HEK293 (cell line): ENCODE data around the gene ANKRD40.

Experiments used
- CTCF ChIA-PET: fragments of 350-600 bp; formaldehyde crosslinking; extraction: SDS; loops from one replicate; lab custom pipeline; 2021; ENCODE audit warnings: antibody characterized with exemption; lab: Yijun Ruan, JAX
- POLR2A ChIA-PET: fragments of 300-600 bp; formaldehyde crosslinking; extraction: SDS; loops from one replicate; lab custom pipeline; 2020; ENCODE audit warnings: antibody characterized with exemption, inconsistent platforms; lab: Yijun Ruan, JAX
- H3K27ac ChIP-seq: fragments of 200-500 bp; sonication (Bioruptor generic); 2 replicates; pipeline ENCODE4 v1.5.1; 2014; ENCODE audit warnings: low read depth, low read length, control low read depth, inconsistent platforms; ENCODE audit errors: extremely low read depth
- H3K36me3 ChIP-seq, 2 experiments: fragments of 200-500 bp in 1 of 2; sonication (Bioruptor generic) in 1 of 2; 1 replicate in 1 of 2; 2 replicates in 1 of 2; pipeline ENCODE4 v1.5.1; 2014 to 2017; ENCODE audit warnings: inconsistent platforms in 2 of 2, low read length in 2 of 2; ENCODE audit not compliant: control insufficient read depth in 2 of 2, insufficient read depth in 1 of 2
- H3K4me1 ChIP-seq: fragments of 200-500 bp; sonication (Bioruptor generic); 2 replicates; pipeline ENCODE4 v1.5.1; 2014; ENCODE audit warnings: mild to moderate bottlenecking, low read length, inconsistent platforms; ENCODE audit not compliant: control insufficient read depth, insufficient read depth
- H3K4me3 ChIP-seq: 2 replicates; pipeline ENCODE4 v1.5.1; 2011; ENCODE audit warnings: low read depth, mild to moderate bottlenecking, control low read depth, low read length, moderate library complexity
- H3K9me3 ChIP-seq: fragments of 200-500 bp; sonication (Bioruptor generic); 2 replicates; pipeline ENCODE4 v1.5.1; 2014; ENCODE audit warnings: low read depth, low read length, inconsistent platforms; ENCODE audit not compliant: control insufficient read depth, insufficient read depth
- FEZF1 ChIP-seq: fragments of 450-650 bp; formaldehyde crosslinking; IDR thresholded peaks from 2 replicates; pipeline ENCODE4 v1.5.1; 2016; ENCODE audit warnings: missing biosample characterization, missing genetic modification characterization
- GLI2 ChIP-seq: fragments of 450-650 bp; formaldehyde crosslinking; IDR thresholded peaks from 2 replicates; pipeline ENCODE4; 2017; ENCODE audit warnings: missing biosample characterization, missing genetic modification characterization, low read depth, borderline replicate concordance
- GLIS1 ChIP-seq: fragments of 450-650 bp; formaldehyde crosslinking; IDR thresholded peaks from 2 replicates; pipeline ENCODE4 v1.5.1; 2016; ENCODE audit warnings: missing biosample characterization, missing genetic modification characterization
- KLF9 ChIP-seq: fragments of 450-650 bp; formaldehyde crosslinking; IDR thresholded peaks from 2 replicates; pipeline ENCODE4 v1.5.1; 2016; ENCODE audit warnings: missing biosample characterization, missing genetic modification characterization, low read depth
- WT1 ChIP-seq: fragments of 450-650 bp; formaldehyde crosslinking; IDR thresholded peaks from 2 replicates; pipeline ENCODE4 v1.5.1; 2016; ENCODE audit warnings: missing biosample characterization, missing genetic modification characterization
- YY2 ChIP-seq: fragments of 450-650 bp; formaldehyde crosslinking; IDR thresholded peaks from 2 replicates; pipeline ENCODE4 v1.5.1; 2016; ENCODE audit warnings: missing biosample characterization, missing genetic modification characterization
- ZFHX2 ChIP-seq: fragments of 450-650 bp; formaldehyde crosslinking; conservative IDR thresholded peaks from 2 replicates; pipeline ENCODE4 v1.5.1; 2016; ENCODE audit warnings: missing biosample characterization, missing genetic modification characterization
- ZFP37 ChIP-seq: fragments of 450-650 bp; formaldehyde crosslinking; IDR thresholded peaks from 2 replicates; pipeline ENCODE4 v1.5.1; 2016; ENCODE audit warnings: missing biosample characterization, missing genetic modification characterization
- ZNF140 ChIP-seq: fragments of 450-650 bp; formaldehyde crosslinking; IDR thresholded peaks from 2 replicates; pipeline ENCODE4 v1.5.1; 2016; ENCODE audit warnings: missing biosample characterization, missing genetic modification characterization
- ZNF175 ChIP-seq: fragments of 450-650 bp; formaldehyde crosslinking; IDR thresholded peaks from 2 replicates; pipeline ENCODE4 v1.5.1; 2016; ENCODE audit warnings: missing biosample characterization, missing genetic modification characterization
- ZNF223 ChIP-seq: fragments of 450-650 bp; formaldehyde crosslinking; IDR thresholded peaks from 2 replicates; pipeline ENCODE4 v1.5.1; 2016; ENCODE audit warnings: missing biosample characterization, missing genetic modification characterization
- ZNF24 ChIP-seq: fragments of 450-650 bp; formaldehyde crosslinking; IDR thresholded peaks from 2 replicates; pipeline ENCODE4 v1.5.1; 2016; ENCODE audit warnings: missing biosample characterization, missing genetic modification characterization
- ZNF350 ChIP-seq: fragments of 450-650 bp; formaldehyde crosslinking; IDR thresholded peaks from 2 replicates; pipeline ENCODE4 v1.5.0; 2017; ENCODE audit warnings: missing biosample characterization, mild to moderate bottlenecking, missing genetic modification characterization
- ZNF354C ChIP-seq: fragments of 450-650 bp; formaldehyde crosslinking; IDR thresholded peaks from 2 replicates; pipeline ENCODE4 v1.5.1; 2016; ENCODE audit warnings: missing biosample characterization, missing genetic modification characterization, low read depth, borderline replicate concordance
- ZNF37A ChIP-seq: fragments of 450-650 bp; IDR thresholded peaks from 2 replicates; pipeline ENCODE4 v1.5.1; 2018; ENCODE audit warnings: missing biosample characterization, missing genetic modification characterization
- ZNF548 ChIP-seq: fragments of 450-650 bp; formaldehyde crosslinking; IDR thresholded peaks from 2 replicates; pipeline ENCODE4 v1.5.1; 2016; ENCODE audit warnings: missing biosample characterization, missing genetic modification characterization
- ZNF561 ChIP-seq: fragments of 450-650 bp; IDR thresholded peaks from 2 replicates; pipeline ENCODE4 v1.5.1; 2018; ENCODE audit warnings: missing biosample characterization, missing genetic modification characterization, borderline replicate concordance
- ZNF585B ChIP-seq: fragments of 450-650 bp; formaldehyde crosslinking; IDR thresholded peaks from 2 replicates; pipeline ENCODE4 v1.5.1; 2016; ENCODE audit warnings: missing biosample characterization, missing genetic modification characterization
- ZNF629 ChIP-seq: fragments of 450-650 bp; formaldehyde crosslinking; IDR thresholded peaks from 2 replicates; pipeline ENCODE4 v1.5.1; 2017; ENCODE audit warnings: missing biosample characterization, missing genetic modification characterization
- ZNF670 ChIP-seq: fragments of 450-650 bp; formaldehyde crosslinking; IDR thresholded peaks from 2 replicates; pipeline ENCODE4 v1.5.1; 2016; ENCODE audit warnings: missing biosample characterization, missing genetic modification characterization, low read depth
- ZNF677 ChIP-seq: fragments of 450-650 bp; IDR thresholded peaks from 2 replicates; pipeline ENCODE4 v1.5.0; 2018; ENCODE audit warnings: missing biosample characterization, mild to moderate bottlenecking, missing genetic modification characterization, moderate library complexity
- ZNF747 ChIP-seq: fragments of 450-650 bp; formaldehyde crosslinking; IDR thresholded peaks from 2 replicates; pipeline ENCODE4 v1.5.1; 2016; ENCODE audit warnings: missing biosample characterization, missing genetic modification characterization
- TF ChIP-seq, protein P1 (sequence below): fragments of 450-650 bp; formaldehyde crosslinking; IDR thresholded peaks from 2 replicates; pipeline ENCODE4 v1.5.1; 2016; ENCODE audit warnings: missing biosample characterization, missing genetic modification characterization
- TF ChIP-seq, protein P2 (sequence below): fragments of 450-650 bp; formaldehyde crosslinking; IDR thresholded peaks from 2 replicates; pipeline ENCODE4 v1.5.1; 2016; ENCODE audit warnings: missing biosample characterization, missing genetic modification characterization
- TF ChIP-seq, protein P3 (sequence below): fragments of 450-650 bp; formaldehyde crosslinking; IDR thresholded peaks from 2 replicates; pipeline ENCODE4; 2016; ENCODE audit warnings: missing biosample characterization, missing genetic modification characterization
- TF ChIP-seq, protein P4 (sequence below): fragments of 450-650 bp; formaldehyde crosslinking; IDR thresholded peaks from 2 replicates; pipeline ENCODE4 v1.5.1; 2016; ENCODE audit warnings: missing biosample characterization, missing genetic modification characterization

Gene ANKRD40

DNA sequence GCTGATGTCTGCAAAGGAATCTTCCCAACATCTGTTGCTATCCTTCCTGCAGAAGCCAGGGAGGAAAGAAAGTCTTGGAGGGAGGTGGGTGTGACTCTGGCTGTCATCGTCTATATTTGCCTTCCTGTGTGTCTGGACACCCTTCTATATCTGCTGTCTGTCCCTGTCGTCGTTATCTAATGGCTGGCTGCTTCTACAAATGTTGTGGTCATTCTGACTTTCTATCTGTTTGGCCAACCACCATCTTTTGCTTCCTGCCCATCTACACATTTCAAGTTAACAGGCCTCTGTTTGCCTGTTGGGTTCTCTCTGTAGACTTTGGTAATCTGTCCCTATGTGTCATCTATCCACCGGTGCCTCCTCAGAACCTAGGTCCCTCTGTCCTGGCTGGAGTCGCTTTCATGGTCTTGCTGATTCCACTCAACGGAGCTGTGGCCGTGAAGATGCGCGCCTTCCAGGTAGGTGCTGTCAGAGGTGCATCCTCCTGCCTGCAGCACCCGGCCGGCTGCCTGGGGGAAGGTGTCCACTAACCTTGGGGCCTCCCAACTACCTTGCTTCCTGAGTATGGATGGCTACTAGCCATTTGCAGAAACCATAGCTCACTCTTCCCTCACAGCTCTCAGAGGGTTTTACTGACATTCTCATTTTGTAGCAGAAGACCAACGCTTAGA is 42.8 kb downstream of the ANKRD40 start:
- H3K36me3 ChIP-seq = no peaks in the 10 kb centered on the region
- no peak for TF ChIP-seq ZNF548 (tag by site-specific recombination)
- TF ChIP-seq KLF9 (tag by site-specific recombination) = 0 out of 2 replicates have a peak, but pooled peaks have one; percentile 14
- no peak for TF ChIP-seq ZFHX2 (tag by site-specific recombination)
- TF ChIP-seq ZNF677 = no peak
- no peak for TF ChIP-seq ZNF561
- CTCF ChIA-PET = interaction anchor here (0.6 to 0.7 kb wide), 2 partner anchors 27 to 863 kb away, joined by 3 read pairs; no protein-coding TSS in a partner anchor
- no peaks in the 10 kb centered on the region for H3K9me3 ChIP-seq
- POLR2A ChIA-PET = interaction anchor here (0.6 kb wide), 2 partner anchors 19 to 290 kb away, joined by 3 to 5 read pairs; no protein-coding TSS in a partner anchor
- H3K4me3 ChIP-seq = no peak overlapping the region
- no peak overlapping the region for H3K27ac ChIP-seq
- H3K4me1 ChIP-seq = no peaks in the 10 kb centered on the region; the same call in 1 of the 2 replicates

DNA sequence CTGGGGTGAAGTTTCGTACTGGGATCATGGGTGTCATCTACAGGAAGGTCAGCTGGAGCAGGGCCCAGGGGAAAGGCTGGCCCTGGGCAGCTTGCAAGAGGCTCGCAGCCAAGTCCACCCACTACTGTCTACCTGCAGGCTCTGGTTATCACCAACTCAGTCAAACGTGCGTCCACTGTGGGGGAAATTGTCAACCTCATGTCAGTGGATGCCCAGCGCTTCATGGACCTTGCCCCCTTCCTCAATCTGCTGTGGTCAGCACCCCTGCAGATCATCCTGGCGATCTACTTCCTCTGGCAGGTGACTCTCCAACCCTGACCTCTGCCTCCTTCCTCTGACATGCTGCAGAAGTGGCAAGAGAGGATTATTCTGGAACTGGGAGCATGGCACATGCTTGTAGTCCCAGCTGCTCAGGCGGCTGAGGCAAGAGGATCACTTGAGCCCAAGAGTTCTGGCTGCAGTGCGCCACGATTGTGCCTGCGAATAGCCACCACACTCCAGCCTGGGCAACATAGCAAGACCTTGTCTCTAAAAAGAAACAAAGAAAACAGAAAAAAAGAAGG is 43.8 kb downstream of the ANKRD40 start:
- TF ChIP-seq ZFP37 (tag by site-specific recombination) (no peak), ZNF350 (tag by site-specific recombination) (no peak), WT1 (tag by site-specific recombination) (no peak), ZNF354C (no peak), ZNF585B (no peak), ZNF670 (no peak), ZNF223 (tag by site-specific recombination) (no peak), FEZF1 (no peak), ZNF24 (no peak)
- TF ChIP-seq, protein P1, sequence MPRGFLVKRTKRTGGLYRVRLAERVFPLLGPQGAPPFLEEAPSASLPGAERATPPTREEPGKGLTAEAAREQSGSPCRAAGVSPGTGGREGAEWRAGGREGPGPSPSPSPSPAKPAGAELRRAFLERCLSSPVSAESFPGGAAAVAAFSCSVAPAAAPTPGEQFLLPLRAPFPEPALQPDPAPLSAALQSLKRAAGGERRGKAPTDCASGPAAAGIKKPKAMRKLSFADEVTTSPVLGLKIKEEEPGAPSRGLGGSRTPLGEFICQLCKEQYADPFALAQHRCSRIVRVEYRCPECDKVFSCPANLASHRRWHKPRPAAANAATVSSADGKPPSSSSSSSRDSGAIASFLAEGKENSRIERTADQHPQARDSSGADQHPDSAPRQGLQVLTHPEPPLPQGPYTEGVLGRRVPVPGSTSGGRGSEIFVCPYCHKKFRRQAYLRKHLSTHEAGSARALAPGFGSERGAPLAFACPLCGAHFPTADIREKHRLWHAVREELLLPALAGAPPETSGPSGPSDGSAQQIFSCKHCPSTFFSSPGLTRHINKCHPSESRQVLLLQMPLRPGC = no peak
- Histone ChIP-seq H3K27ac (no peak overlapping the region), H3K4me1 (no peaks in the 10 kb centered on the region; the same call in 1 of the 2 replicates), H3K36me3 (no peaks in the 10 kb centered on the region), H3K4me3 (no peak overlapping the region), H3K9me3 (no peaks in the 10 kb centered on the region)
- ChIA-PET POLR2A (no interaction called here), CTCF (no interaction called here)

DNA sequence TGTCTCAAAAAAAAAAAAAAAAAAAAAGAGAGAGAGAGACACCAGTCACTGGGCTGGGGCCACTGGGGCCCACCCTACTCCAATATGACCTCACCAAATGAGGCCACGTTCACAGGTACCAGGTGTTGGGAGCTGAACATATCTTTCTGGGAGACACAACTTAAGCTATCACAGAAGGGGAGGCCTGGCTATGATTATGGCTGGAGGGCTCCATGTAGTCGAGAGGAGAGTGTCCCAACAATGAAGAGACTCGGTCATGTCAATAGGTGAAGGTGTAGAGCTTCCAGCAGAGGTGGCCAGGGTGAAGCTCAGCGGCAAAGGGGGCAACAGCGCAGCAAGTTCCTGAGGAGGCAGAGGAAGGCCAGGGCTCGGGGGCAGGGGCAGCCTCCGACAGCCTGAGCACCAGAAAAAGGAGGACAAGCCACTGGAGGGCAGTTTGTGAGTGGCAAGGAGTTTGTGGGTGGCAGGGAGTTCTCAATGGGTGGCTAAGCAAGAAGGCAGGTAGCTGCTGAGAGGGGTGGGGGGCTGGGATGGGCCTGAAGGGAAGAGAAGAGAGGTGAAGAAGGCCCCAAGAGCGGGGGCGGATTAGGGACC is 45.0 kb downstream of the ANKRD40 start:
- ChIA-PET CTCF (interaction anchor here (0.6 to 3.4 kb wide), 4 partner anchors 25 to 533 kb away, joined by 4 to 13 read pairs (median 6); no protein-coding TSS in a partner anchor), POLR2A (interaction anchor here (0.6 to 1.8 kb wide), 3 partner anchors 9 to 96 kb away, joined by 4 to 6 read pairs (median 5); no protein-coding TSS in a partner anchor)
- no peak for TF ChIP-seq ZNF140 (tag by site-specific recombination)
- TF ChIP-seq GLI2 (tag by site-specific recombination) = no peak
- TF ChIP-seq YY2 (tag by site-specific recombination) = no peak
- TF ChIP-seq ZNF175 (tag by site-specific recombination) = no peak
- TF ChIP-seq, protein P2, sequence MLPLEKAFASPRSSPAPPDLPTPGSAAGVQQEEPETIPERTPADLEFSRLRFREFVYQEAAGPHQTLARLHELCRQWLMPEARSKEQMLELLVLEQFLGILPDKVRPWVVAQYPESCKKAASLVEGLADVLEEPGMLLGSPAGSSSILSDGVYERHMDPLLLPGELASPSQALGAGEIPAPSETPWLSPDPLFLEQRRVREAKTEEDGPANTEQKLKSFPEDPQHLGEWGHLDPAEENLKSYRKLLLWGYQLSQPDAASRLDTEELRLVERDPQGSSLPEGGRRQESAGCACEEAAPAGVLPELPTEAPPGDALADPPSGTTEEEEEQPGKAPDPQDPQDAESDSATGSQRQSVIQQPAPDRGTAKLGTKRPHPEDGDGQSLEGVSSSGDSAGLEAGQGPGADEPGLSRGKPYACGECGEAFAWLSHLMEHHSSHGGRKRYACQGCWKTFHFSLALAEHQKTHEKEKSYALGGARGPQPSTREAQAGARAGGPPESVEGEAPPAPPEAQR (tag by site-specific recombination) = no peak
- no peak for TF ChIP-seq GLIS1 (tag by site-specific recombination)
- no peak for TF ChIP-seq ZNF629 (tag by site-specific recombination)
- TF ChIP-seq ZNF37A (tag by site-specific recombination) = no peak
- TF ChIP-seq, protein P3, sequence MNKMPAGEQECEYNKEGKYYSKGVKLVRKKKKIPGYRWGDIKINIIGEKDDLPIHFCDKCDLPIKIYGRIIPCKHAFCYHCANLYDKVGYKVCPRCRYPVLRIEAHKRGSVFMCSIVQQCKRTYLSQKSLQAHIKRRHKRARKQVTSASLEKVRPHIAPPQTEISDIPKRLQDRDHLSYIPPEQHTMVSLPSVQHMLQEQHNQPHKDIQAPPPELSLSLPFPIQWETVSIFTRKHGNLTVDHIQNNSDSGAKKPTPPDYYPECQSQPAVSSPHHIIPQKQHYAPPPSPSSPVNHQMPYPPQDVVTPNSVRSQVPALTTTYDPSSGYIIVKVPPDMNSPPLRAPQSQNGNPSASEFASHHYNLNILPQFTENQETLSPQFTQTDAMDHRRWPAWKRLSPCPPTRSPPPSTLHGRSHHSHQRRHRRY (tag by site-specific recombination) = no peak
- no peak for TF ChIP-seq ZFHX2 (tag by site-specific recombination)
- no peak for TF ChIP-seq FEZF1
- TF ChIP-seq, protein P4, sequence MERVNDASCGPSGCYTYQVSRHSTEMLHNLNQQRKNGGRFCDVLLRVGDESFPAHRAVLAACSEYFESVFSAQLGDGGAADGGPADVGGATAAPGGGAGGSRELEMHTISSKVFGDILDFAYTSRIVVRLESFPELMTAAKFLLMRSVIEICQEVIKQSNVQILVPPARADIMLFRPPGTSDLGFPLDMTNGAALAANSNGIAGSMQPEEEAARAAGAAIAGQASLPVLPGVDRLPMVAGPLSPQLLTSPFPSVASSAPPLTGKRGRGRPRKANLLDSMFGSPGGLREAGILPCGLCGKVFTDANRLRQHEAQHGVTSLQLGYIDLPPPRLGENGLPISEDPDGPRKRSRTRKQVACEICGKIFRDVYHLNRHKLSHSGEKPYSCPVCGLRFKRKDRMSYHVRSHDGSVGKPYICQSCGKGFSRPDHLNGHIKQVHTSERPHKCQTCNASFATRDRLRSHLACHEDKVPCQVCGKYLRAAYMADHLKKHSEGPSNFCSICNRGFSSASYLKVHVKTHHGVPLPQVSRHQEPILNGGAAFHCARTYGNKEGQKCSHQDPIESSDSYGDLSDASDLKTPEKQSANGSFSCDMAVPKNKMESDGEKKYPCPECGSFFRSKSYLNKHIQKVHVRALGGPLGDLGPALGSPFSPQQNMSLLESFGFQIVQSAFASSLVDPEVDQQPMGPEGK (tag by site-specific recombination) = no peak
- TF ChIP-seq ZNF747 (tag by site-specific recombination) = no peak
- no peaks in the 10 kb centered on the region; the same call in 1 of the 2 replicates for H3K4me1 ChIP-seq
- H3K27ac ChIP-seq = no peak overlapping the region
- no peaks in the 10 kb centered on the region for H3K36me3 ChIP-seq
- H3K9me3 ChIP-seq = no peaks in the 10 kb centered on the region
- no peak overlapping the region for H3K4me3 ChIP-seq
